ENCODE data around the gene RBM4.
"Not testable (repeated sequence)": the region's sequence is repeated elsewhere in the genome, so short reads cannot be mapped to it uniquely, and the experiment has no call there.

The RBM4 gene, protein sequence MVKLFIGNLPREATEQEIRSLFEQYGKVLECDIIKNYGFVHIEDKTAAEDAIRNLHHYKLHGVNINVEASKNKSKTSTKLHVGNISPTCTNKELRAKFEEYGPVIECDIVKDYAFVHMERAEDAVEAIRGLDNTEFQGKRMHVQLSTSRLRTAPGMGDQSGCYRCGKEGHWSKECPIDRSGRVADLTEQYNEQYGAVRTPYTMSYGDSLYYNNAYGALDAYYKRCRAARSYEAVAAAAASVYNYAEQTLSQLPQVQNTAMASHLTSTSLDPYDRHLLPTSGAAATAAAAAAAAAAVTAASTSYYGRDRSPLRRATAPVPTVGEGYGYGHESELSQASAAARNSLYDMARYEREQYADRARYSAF

GRCh38 chr11:66638177-66639065 lies at the start of gene RBM4:
Gene RBM4 (plus strand): TSS chr11:66638703. CDS start chr11:66639712, 1,009 bp downstream.
- Histone ChIP-seq H3K9me3 (ENCODE audit: insufficient read depth, low read length, severe bottlenecking) (no peaks in the 10 kb centered on the region), H3K4me2 (ENCODE audit: insufficient read depth, low read length) (peak within 1 kb of the TSS; percentile 80), H4K20me1 (ENCODE audit: insufficient read depth, low read length) (peaks cover 70% of the 10 kb centered on the region), H3K9ac (ENCODE audit: low read depth, low read length) (peak within 1 kb of the TSS; percentile 86), H2AFZ (ENCODE audit: low read depth, low read length) (peak within 1 kb of the TSS; percentile 71), H3K4me1 (ENCODE audit: insufficient read depth, low read length) (peaks cover 73% of the 10 kb centered on the region), H3K4me3 (ENCODE audit: low read depth in 1 of 2, low read length in 2 of 2) (peak within 1 kb of the TSS; percentile 73 to 82), H3K27ac (ENCODE audit: low read length) (peak within 1 kb of the TSS; percentile 82), H3K79me2 (ENCODE audit: insufficient read depth, low read length) (peaks cover 97% of the 10 kb centered on the region), H3K36me3 (ENCODE audit: insufficient read depth, low read length) (peaks cover 65% of the 10 kb centered on the region), H3K27me3 (ENCODE audit: insufficient read depth, low read length, poor library complexity) (no peaks in the 10 kb centered on the region)
- TF ChIP-seq EZH2 (IDR thresholded peaks at IDR 0.05; ENCODE audit: borderline replicate concordance, low read depth, low read length, severe bottlenecking), result no peak
- TF ChIP-seq CTCF (IDR thresholded peaks at IDR 0.05; ENCODE audit: borderline replicate concordance, extremely low read depth, low read length, poor library complexity, severe bottlenecking), result peak; percentile 38
- DNase-seq (peak; percentile 99), ATAC-seq (ENCODE audit: insufficient read depth, low read depth) (peak; percentile 94)

DNA sequence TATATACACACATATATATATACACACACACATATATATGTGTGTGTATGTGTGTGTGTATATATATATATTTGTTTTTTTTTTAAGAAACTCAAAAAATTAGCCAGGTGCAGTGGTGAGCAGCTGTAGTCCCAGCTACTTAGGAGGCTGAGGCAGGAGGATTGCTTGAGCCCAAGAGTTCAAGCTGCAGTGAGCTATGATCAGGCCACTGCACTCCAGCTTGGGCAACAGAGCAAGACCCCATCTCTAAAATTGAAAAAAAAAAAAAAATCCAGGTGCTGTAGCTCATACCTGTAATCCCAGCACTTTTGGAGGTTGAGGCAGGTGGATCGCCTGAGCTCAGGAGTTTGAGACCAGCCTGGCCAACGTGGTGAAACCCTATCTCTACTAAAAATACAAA lies 49.2 kb upstream of the RBM4 start:
- peaks cover 20% of the 10 kb centered on the region for H3K4me1 ChIP-seq (ENCODE audit: insufficient read depth, low read length)
- not testable (repeated sequence) for H2AFZ ChIP-seq (ENCODE audit: low read depth, low read length); H3K9ac ChIP-seq (ENCODE audit: low read depth, low read length); H3K27me3 ChIP-seq (ENCODE audit: insufficient read depth, low read length, poor library complexity); H3K27ac ChIP-seq (ENCODE audit: low read length); DNase-seq; ATAC-seq (ENCODE audit: insufficient read depth, low read depth); H3K4me2 ChIP-seq (ENCODE audit: insufficient read depth, low read length); H3K79me2 ChIP-seq (ENCODE audit: insufficient read depth, low read length); H3K36me3 ChIP-seq (ENCODE audit: insufficient read depth, low read length); H3K4me3 ChIP-seq (ENCODE audit: low read depth in 1 of 2, low read length in 2 of 2); H3K9me3 ChIP-seq (ENCODE audit: insufficient read depth, low read length, severe bottlenecking); H4K20me1 ChIP-seq (ENCODE audit: insufficient read depth, low read length)

DNA sequence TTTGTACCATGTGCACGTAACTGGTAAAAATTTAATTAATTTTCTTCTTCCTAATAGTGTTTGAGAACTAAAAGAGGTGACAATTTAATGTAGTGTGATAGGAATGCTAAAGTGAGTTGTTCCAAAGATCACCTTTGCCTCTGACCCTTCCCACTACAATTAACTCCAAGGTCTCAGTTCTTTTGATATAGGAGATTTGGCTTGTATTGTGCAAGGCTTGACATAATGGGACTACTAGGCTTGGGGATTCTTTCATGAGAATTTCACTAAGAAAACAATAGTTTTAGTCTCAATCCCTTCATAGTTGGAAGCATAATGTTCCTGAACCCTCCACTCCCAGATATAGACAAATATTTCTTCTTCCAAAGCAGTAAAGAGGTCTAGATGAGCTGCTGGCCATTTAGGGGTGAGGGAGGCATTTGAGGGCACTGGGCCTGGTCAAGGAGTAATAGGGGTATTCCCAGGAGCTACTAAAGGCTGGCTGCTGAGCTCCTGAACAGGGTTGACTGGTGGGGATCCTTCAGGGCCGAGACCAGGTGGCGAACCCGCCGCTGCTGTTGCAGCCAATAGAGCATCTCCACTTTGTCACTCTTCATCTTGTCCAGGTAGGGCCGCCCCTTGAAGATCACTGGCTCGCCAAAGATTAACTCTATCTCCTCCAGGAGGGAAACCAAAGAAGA lies 48.4 kb upstream of the RBM4 start:
- Histone ChIP-seq H3K36me3 (ENCODE audit: insufficient read depth, low read length) (no peaks in the 10 kb centered on the region; the same call in 1 of the 2 replicates), H3K79me2 (ENCODE audit: insufficient read depth, low read length) (peaks cover 9% of the 10 kb centered on the region), H3K4me3 (ENCODE audit: low read depth in 1 of 2, low read length in 2 of 2) (no peak overlapping the region), H3K27me3 (ENCODE audit: insufficient read depth, low read length, poor library complexity) (no peaks in the 10 kb centered on the region), H3K4me2 (ENCODE audit: insufficient read depth, low read length) (no peak overlapping the region), H2AFZ (ENCODE audit: low read depth, low read length) (no peak overlapping the region), H3K9me3 (ENCODE audit: insufficient read depth, low read length, severe bottlenecking) (no peaks in the 10 kb centered on the region), H4K20me1 (ENCODE audit: insufficient read depth, low read length) (no peaks in the 10 kb centered on the region), H3K27ac (ENCODE audit: low read length) (no peak overlapping the region), H3K4me1 (ENCODE audit: insufficient read depth, low read length) (peaks cover 26% of the 10 kb centered on the region), H3K9ac (ENCODE audit: low read depth, low read length) (no peak overlapping the region)
- TF ChIP-seq EZH2 (IDR thresholded peaks at IDR 0.05; ENCODE audit: borderline replicate concordance, low read depth, low read length, severe bottlenecking), result no peak
- no peak for TF ChIP-seq CTCF (IDR thresholded peaks at IDR 0.05; ENCODE audit: borderline replicate concordance, extremely low read depth, low read length, poor library complexity, severe bottlenecking)
- DNase-seq, result no peak
- no peak for ATAC-seq (ENCODE audit: insufficient read depth, low read depth)

Data from DND-41 (cell line).